Stimulated activated CD4-positive, alpha-beta T cell treated with anti-CD3 and anti-CD28 coated beads, Interleukin-15, amount 100 ng/mL, for 48 hours (primary cell): Measurements from ENCODE around the gene CENPS.
"Not testable (repeated sequence)": the region's sequence is repeated elsewhere in the genome, so short reads cannot be mapped to it uniquely, and the experiment has no call there.

ENCODE experiments used
- DNase-seq, 2 donors: peaks; one replicate each; pipeline ENCODE4 v3.0.0-alpha.2; 2020; ENCODE audit warnings: low read depth in 2 of 2

CENPS gene

GRCh38 chr1:10419351-10419750 is 10.9 kb upstream of the CENPS start:
- DNase-seq: no peak

- DNase-seq: no peak
These were observed 8.6 kb upstream of the CENPS start for GRCh38 chr1:10421637-10422036.

DNA sequence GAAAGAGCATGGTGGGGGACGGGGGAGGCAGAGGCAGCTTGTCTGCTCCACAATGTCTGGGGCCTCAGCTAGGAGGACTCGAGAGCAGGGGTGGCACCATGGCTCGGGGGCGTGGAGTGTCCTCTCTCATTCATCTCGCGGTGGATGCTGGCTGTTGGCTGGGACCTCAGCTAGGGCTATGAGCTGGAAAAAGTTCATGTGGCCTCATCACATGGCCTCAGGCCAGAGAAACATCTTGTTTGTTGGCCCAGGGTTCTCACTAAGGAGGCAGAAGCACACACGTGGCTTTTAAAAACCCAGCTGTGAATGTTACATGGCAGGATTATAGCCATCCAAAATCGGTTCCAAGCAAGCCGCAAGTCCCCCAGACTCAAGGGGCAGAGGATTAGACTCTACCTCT is 6.2 kb upstream of the CENPS start:
- DNase-seq: no peak

- no peak for DNase-seq
These were observed 5.6 kb upstream of the CENPS start for GRCh38 chr1:10424651-10425050.

DNA sequence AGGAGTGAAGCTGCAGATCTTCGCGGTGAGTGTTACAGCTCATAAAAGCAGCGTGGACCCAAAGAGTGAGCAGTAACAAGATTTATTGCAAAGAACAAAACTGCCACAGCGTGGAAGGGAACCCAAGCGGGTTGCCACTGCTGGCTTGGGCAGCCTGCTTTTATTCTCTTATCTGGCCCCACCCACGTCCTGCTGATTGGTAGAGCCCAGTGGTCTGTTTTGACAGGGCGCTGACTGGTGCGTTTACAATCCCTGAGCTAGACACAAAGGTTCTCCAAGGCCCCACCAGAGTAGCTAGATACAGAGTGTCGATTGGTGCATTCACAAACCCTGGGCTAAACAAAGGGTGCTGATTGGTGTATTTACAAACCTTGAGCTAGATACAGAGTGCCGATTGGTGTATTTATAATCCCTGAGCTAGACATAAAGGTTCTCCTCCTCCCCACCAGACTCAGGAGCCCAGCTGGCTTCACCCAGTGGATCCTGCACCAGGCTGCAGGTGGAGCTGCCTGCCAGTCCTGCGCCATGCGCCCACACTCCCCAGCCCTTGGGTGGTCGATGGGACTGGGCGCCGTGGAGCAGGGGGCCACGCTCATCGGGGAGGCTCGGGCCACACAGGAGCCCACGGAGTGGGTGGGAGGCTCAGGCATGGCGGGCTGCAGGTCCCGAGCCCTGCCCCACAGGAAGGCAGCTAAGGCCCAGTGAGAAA is 4.3 kb upstream of the CENPS start:
- not testable (repeated sequence) for DNase-seq

GRCh38 chr1:10426535-10426848 is 3.7 kb upstream of the CENPS start:
- not testable (repeated sequence) for DNase-seq

GRCh38 chr1:10428984-10429383 is 1.2 kb upstream of the CENPS start:
- DNase-seq: no peak

DNA sequence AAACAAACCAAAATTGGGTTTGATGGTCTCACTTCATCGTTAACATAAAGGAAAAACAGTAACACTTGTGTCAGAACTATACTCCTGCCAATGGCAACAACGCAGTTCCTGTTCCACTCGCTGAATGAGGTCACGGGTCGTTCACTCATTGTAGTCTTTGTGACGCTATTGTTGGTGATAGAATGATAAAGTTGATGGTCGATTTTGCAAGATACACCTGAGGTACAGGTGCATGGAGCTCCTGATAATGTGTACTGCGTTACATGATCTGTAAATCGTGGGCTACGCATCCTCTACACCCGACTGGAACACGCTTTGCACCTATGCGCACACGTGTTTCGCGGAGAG is 391 bp upstream of the CENPS start:
- no peak for DNase-seq

DNA sequence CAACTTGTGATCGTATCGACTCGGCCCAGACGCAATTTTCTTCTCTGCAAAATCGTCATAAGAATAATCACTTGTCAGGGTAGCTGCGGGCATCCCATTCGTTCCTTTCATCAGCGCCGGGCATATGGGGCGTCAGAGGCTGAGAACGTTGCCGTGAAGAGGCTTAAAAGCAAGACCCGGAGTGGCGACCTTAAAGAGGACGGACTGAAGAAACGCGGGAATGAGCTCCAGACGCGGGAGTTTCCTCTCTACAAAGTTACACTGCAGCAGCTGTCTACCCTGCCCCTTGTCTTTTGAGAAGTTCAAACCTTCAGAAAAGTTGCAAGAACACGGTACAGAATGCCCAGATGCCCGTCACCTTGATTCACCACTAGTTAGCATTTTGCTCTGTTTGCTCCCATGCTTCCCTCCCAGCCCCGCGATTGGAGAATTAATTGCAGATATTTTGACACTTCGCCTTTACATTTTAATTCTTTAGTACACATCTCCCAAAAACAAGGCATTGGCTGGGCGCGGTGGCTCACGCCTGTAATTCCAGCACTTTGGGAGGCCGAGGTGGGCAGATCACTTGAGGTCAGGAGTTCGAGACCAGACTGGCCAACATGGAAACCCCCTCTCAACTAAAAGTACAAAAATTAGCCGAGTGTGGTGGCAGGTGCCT is 967 bp downstream of the CENPS start:
- DNase-seq: no peak

DNA sequence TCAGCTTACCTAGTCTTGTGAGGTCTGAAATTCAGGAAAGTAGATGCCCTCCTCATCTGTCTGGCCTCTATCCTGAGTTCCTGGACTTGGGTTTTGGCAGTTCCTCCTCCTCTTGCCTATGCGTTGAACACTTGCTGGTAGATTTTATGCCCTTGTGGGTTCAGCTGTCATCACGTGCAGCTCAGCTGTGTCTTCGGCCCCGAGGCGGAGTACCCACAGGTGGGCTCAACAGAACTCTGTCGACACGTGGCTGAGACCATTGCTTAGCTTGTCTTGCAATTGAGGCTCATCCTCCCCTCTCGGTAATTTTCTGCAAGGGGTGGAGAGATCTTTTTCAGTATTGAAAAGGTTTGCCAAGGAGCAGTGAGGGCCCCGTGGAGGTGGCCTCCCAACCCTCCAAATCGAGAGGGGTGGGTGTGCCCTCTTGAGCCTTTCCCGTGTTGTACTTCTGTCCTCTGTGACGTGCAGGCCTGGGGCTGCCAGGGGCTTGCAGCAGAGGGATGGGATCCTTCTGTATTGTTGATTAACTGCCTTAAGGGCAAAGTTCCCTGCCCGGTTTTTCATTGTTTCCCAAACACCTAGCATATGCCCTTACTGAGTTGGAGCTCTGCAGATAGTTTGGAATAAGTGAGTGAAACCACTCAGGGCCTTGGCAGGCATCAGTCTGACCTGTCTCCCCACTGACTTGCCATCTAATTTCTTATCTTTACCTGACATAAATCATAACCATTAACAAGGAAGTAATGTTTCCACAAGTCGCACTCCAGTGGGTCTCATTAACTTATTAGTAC is 2.9 kb downstream of the CENPS start:
- no peak for DNase-seq

DNA sequence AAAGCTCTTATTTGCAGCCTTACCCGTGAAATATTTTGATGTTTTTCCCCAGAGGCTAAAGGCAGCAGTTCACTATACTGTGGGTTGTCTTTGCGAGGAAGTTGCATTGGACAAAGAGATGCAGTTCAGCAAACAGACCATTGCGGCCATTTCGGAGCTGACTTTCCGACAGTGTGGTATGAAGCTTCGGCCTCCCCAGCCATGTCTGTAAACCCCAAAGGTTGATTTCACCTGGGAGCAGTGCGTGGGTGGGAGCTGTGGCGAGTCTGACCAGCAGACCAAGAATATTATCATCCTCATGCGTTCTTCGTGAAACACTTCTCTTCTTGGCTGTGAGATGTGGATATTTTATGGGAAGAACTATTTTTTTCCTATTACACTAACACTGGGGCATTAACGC is 3.6 kb downstream of the CENPS start:
- no peak for DNase-seq

DNA sequence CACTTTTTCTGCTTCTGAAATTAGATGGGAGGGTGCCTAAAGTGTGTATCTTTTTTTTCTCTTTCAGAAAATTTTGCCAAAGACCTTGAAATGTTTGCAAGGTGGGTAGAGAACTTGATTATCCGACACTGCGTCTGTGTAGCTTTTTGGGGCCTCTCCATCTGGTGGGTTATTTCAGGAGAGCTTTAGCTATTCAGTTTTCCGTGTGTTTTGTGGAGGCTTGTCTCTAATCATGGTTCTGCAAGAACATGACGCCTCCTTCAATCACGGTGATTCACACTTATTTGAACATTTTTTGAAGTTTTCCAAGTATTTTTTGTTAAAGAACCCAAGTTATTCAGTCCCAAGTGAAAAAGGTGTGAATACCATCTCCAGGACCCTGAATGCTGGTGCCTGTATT is 4.4 kb downstream of the CENPS start:
- DNase-seq: no peak

- no peak for DNase-seq
These were observed 6.8 kb downstream of the CENPS start for GRCh38 chr1:10437052-10437451.

- no peak for DNase-seq
These were observed 8.5 kb downstream of the CENPS start for GRCh38 chr1:10438677-10439163.

DNA sequence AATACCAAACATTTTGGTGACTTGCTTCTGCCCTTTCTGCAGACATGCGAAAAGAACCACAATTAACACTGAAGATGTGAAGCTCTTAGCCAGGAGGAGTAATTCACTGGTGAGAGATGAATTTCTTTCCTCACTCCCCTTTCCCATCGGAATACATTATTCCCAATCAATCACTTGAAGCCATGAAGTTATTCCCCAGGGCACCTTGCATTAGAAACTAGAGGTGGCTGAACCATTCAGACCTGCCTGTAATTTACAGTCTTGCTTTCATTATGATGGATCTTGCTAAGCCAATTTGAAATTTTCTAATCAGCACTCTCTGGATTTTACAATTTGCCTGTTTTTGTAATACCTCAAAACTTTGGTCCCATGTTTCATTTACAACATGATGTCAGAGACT is 10.1 kb downstream of the CENPS start:
- no peak for DNase-seq

- no peak for DNase-seq
These were observed 10.6 kb downstream of the CENPS start for GRCh38 chr1:10440794-10441193.

GRCh38 chr1:10444248-10444647 is 14.0 kb downstream of the CENPS start:
- no peak for DNase-seq

GRCh38 chr1:10444795-10445397 is 14.7 kb downstream of the CENPS start:
- no peak for DNase-seq

- no peak for DNase-seq
These were observed 16.7 kb downstream of the CENPS start for GRCh38 chr1:10446790-10447422.

GRCh38 chr1:10449751-10450150 is 19.5 kb downstream of the CENPS start, which contains the start of gene CORT:
TSS of gene CORT (plus strand) at chr1:10450031. CDS start at chr1:10450224, 193 bp downstream.
- no peak for DNase-seq

DNA sequence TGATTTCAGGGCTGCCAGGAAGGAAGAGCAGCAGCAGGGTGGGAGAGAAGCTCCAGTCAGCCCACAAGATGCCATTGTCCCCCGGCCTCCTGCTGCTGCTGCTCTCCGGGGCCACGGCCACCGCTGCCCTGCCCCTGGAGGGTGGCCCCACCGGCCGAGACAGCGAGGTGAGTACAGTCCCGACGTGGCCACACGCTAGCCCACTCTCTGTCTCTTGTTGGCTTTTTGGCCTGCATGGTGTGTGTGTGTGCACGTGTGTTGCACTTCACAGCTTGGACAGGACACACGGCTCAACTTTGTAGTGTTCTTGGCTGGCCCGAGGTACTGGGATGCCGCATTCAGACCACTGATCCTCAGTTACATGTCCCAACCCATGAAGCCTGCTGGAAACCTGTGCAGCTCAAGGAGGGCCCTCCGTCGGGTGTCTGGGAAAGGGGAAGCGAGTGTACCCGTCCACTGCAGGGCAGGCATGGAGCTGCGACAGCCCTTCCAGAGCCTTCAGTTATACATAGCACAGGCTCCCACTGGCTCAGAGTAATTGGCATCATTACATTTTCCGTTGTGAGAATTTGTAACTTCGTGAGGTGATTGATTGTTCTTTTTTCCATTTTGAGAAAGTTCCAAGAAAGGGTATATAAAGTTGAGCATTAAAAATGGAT is 20.1 kb downstream of the CENPS start:
- DNase-seq: no peak
